BLaER1 treated with 17β-estradiol and CSF1 and Interleukin-3, amounts not matched to agents 10 nM and 100 nM (cell line): ENCODE data around the gene APOM.
A peak's percentile ranks its signal among the peaks of the same experiment; 100 is the strongest.

Source experiments
- H3K27ac ChIP-seq, 11 experiments: shearing (Covaris generic); formaldehyde crosslinking; 2 replicates each; pipeline ENCODE4 v1.8.1; 2022
- H3K27me3 ChIP-seq, 11 experiments: shearing (Covaris generic); formaldehyde crosslinking; 2 replicates each; pipeline ENCODE4 v1.8.1; 2022
- H3K36me3 ChIP-seq, 11 experiments: shearing (Covaris generic); formaldehyde crosslinking; 2 replicates each; pipeline ENCODE4 v1.8.1; 2022
- H3K4me1 ChIP-seq, 10 experiments: shearing (Covaris generic); formaldehyde crosslinking; 2 replicates each; pipeline ENCODE4 v1.8.1; 2022
- H3K4me2 ChIP-seq, 11 experiments: shearing (Covaris generic); formaldehyde crosslinking; 2 replicates each; pipeline ENCODE4 v1.8.1; 2022
- H3K4me3 ChIP-seq, 10 experiments: shearing (Covaris generic); formaldehyde crosslinking; 2 replicates each; pipeline ENCODE4 v1.8.1; 2022
- H3K9ac ChIP-seq, 11 experiments: shearing (Covaris generic); formaldehyde crosslinking; 2 replicates each; pipeline ENCODE4 v1.8.1; 2022
- H3K9me3 ChIP-seq, 11 experiments: shearing (Covaris generic); formaldehyde crosslinking; replicated peaks in 1 of 11; 2 replicates each; pipeline ENCODE4 v1.8.1; 2022
- H4K20me1 ChIP-seq, 11 experiments: shearing (Covaris generic); formaldehyde crosslinking; 2 replicates each; pipeline ENCODE4 v1.8.1; 2022
- Cebpa-rat ChIP-seq, 11 experiments: shearing (Covaris generic); IDR thresholded peaks; 2 replicates each; pipeline ENCODE4 v1.8.1; 2022

APOM gene

GRCh38 chr6:31643818-31644454 lies 11.8 kb upstream of the APOM start:
- Histone ChIP-seq H3K36me3 (peaks cover 96 to 100% (median 98%) of the 10 kb centered on the region in 11 experiments), H4K20me1 (peaks cover 14 to 76% (median 63%) of the 10 kb centered on the region in 11 experiments; a peak in 21 of 22 replicates), H3K4me2 (no peak overlapping the region), H3K27me3 (no peaks in the 10 kb centered on the region), H3K27ac (no peak overlapping the region), H3K9ac (0 out of 22 replicates have a peak overlapping the region, but pooled peaks of 1 of the 11 experiments have one; percentile 8), H3K4me3 (no peak overlapping the region), H3K9me3 (no peaks in the 10 kb centered on the region), H3K4me1 (peaks cover 0 to 19% (median 12%) of the 10 kb centered on the region in 10 experiments; a peak in 11 of 20 replicates)
- no peak for TF ChIP-seq Cebpa-rat (IDR thresholded peaks at IDR 0.05)

GRCh38 chr6:31645325-31645724 lies 10.4 kb upstream of the APOM start:
- Histone ChIP-seq H4K20me1 (peaks cover under 1 to 75% (median 59%) of the 10 kb centered on the region in 11 experiments; a peak in 20 of 22 replicates), H3K4me2 (no peak overlapping the region), H3K4me3 (no peak overlapping the region), H3K9me3 (no peaks in the 10 kb centered on the region), H3K27ac (no peak overlapping the region), H3K9ac (no peak overlapping the region), H3K36me3 (peaks cover 95 to 100% (median 98%) of the 10 kb centered on the region in 11 experiments), H3K27me3 (no peaks in the 10 kb centered on the region), H3K4me1 (peaks cover under 1 to 16% (median 3%) of the 10 kb centered on the region in 10 experiments; a peak in 16 of 20 replicates)
- no peak for TF ChIP-seq Cebpa-rat (IDR thresholded peaks at IDR 0.05)

- Histone ChIP-seq H3K27ac (peak overlapping the region; percentile 91 to 98 (median 96)), H3K9me3 (no peaks in the 10 kb centered on the region), H3K4me2 (peak overlapping the region; percentile 84 to 99 (median 97)), H4K20me1 (peaks cover 0 to 43% (median 22%) of the 10 kb centered on the region in 11 experiments; a peak in 16 of 22 replicates), H3K36me3 (peaks cover 46 to 69% (median 49%) of the 10 kb centered on the region in 11 experiments), H3K4me1 (peaks cover 27 to 59% (median 34%) of the 10 kb centered on the region in 10 experiments), H3K27me3 (no peaks in the 10 kb centered on the region), H3K9ac (peak overlapping the region; percentile 85 to 96 (median 94)), H3K4me3 (peak overlapping the region; percentile 63 to 80 (median 74))
- TF ChIP-seq Cebpa-rat (IDR thresholded peaks at IDR 0.05): no peak
These were observed 4.0 kb upstream of the APOM start for GRCh38 chr6:31651602-31652191.

- H3K4me3 ChIP-seq: peak overlapping the region; percentile 63 to 80 (median 74)
- no peaks in the 10 kb centered on the region for H3K27me3 ChIP-seq
- H3K9ac ChIP-seq: peak overlapping the region; percentile 85 to 96 (median 94)
- H3K9me3 ChIP-seq: no peaks in the 10 kb centered on the region
- H3K4me1 ChIP-seq: peaks cover 39 to 71% (median 45%) of the 10 kb centered on the region in 10 experiments
- H3K27ac ChIP-seq: peak overlapping the region; percentile 91 to 98 (median 96)
- no peak for TF ChIP-seq Cebpa-rat (IDR thresholded peaks at IDR 0.05)
- H3K4me2 ChIP-seq: peak overlapping the region; percentile 84 to 99 (median 97)
- peaks cover 36 to 69% (median 48%) of the 10 kb centered on the region in 11 experiments for H3K36me3 ChIP-seq
- peaks cover 12 to 40% (median 29%) of the 10 kb centered on the region in 11 experiments; a peak in 18 of 22 replicates for H4K20me1 ChIP-seq
These were observed 2.6 kb upstream of the APOM start for GRCh38 chr6:31652925-31653724.

GRCh38 chr6:31654574-31655348 lies 933 bp upstream of the APOM start:
- no peaks in the 10 kb centered on the region for H3K27me3 ChIP-seq

GRCh38 chr6:31657406-31658157 lies 1.9 kb downstream of the APOM start:
- no peak for TF ChIP-seq Cebpa-rat (IDR thresholded peaks at IDR 0.05)
- Histone ChIP-seq H3K27me3 (no peaks in the 10 kb centered on the region), H3K4me2 (peak overlapping the region; percentile 96 to 100 (median 99)), H3K27ac (peak overlapping the region in 2 of 11 experiments; percentile 1 to 32; a peak in 2 of 22 replicates), H3K9me3 (no peaks in the 10 kb centered on the region), H3K9ac (peak overlapping the region in 7 of 11 experiments; percentile 85 to 95 (median 91); a peak in 11 of 22 replicates), H3K4me1 (peaks cover 60 to 81% (median 68%) of the 10 kb centered on the region in 10 experiments), H3K36me3 (peaks cover 18 to 53% (median 32%) of the 10 kb centered on the region in 11 experiments; a peak in 20 of 22 replicates), H3K4me3 (peak overlapping the region in 5 of 10 experiments; percentile 75 to 91 (median 81); a peak in 3 of 20 replicates), H4K20me1 (peaks cover 5 to 35% (median 20%) of the 10 kb centered on the region in 11 experiments; a peak in 14 of 22 replicates)

More at GRCh38 chr6:31654574-31655348, 933 bp upstream of the APOM start:
- peak overlapping the region in 2 of 11 experiments; percentile 2 to 28; a peak in 2 of 22 replicates for H3K9ac ChIP-seq
- H3K36me3 ChIP-seq: peaks cover 22 to 57% (median 34%) of the 10 kb centered on the region in 11 experiments
- peak overlapping the region in 1 of 11 experiments; percentile 16; a peak in 1 of 22 replicates for H3K27ac ChIP-seq
- TF ChIP-seq Cebpa-rat (IDR thresholded peaks at IDR 0.05): no peak
- peaks cover 15 to 41% (median 30%) of the 10 kb centered on the region in 11 experiments; a peak in 17 of 22 replicates for H4K20me1 ChIP-seq
- no peak overlapping the region for H3K4me3 ChIP-seq
- H3K9me3 ChIP-seq: no peaks in the 10 kb centered on the region
- peak overlapping the region in 3 of 11 experiments; percentile 15 to 48 (median 39); a peak in 5 of 22 replicates for H3K4me2 ChIP-seq
- H3K4me1 ChIP-seq: peaks cover 55 to 81% (median 61%) of the 10 kb centered on the region in 10 experiments

- Histone ChIP-seq H3K4me2 (peak overlapping the region; percentile 96 to 100 (median 99)), H3K4me3 (peak overlapping the region in 8 of 10 experiments; percentile 75 to 91 (median 80); a peak in 13 of 20 replicates), H4K20me1 (peaks cover 5 to 35% (median 20%) of the 10 kb centered on the region in 11 experiments; a peak in 14 of 22 replicates)
These were observed 2.5 kb downstream of the APOM start for GRCh38 chr6:31658158-31658688.

More at GRCh38 chr6:31658158-31658688, 2.5 kb downstream of the APOM start:
- Histone ChIP-seq H3K9ac (peak overlapping the region in 10 of 11 experiments; percentile 85 to 95 (median 91); a peak in 18 of 22 replicates), H3K36me3 (peaks cover 18 to 59% (median 32%) of the 10 kb centered on the region in 11 experiments; a peak in 20 of 22 replicates), H3K4me1 (peaks cover 64 to 85% (median 72%) of the 10 kb centered on the region in 10 experiments), H3K27ac (peak overlapping the region in 3 of 11 experiments; percentile 19 to 87 (median 32); a peak in 4 of 22 replicates), H3K27me3 (no peaks in the 10 kb centered on the region), H3K9me3 (no peaks in the 10 kb centered on the region)
- TF ChIP-seq Cebpa-rat (IDR thresholded peaks at IDR 0.05): no peak
